ENCODE results near the gene RAD50.
"Not testable (repeated sequence)": the region's sequence is repeated elsewhere in the genome, so short reads cannot be mapped to it uniquely, and the experiment has no call there.

Gene RAD50

GRCh38 chr5:132691755-132692631 is 135.2 kb downstream of the RAD50 start:
- not testable (repeated sequence) for H3K27me3 ChIP-seq (ENCODE audit: control insufficient read depth in 5 of 5, insufficient read depth in 4 of 5, low read length in 5 of 5); H3K4me1 ChIP-seq (ENCODE audit: control insufficient read depth in 5 of 5, insufficient read depth in 5 of 5, low read length in 5 of 5); H3K36me3 ChIP-seq (ENCODE audit: control insufficient read depth in 5 of 5, insufficient read depth in 5 of 5, low read length in 5 of 5); H3K4me3 ChIP-seq (ENCODE audit: low read depth in 1 of 5, low read length in 5 of 5); H3K9ac ChIP-seq (ENCODE audit: low read length in 5 of 5); H3K27ac ChIP-seq (ENCODE audit: low read depth, low read length); H3K9me3 ChIP-seq (ENCODE audit: control insufficient read depth in 5 of 5, low read length in 5 of 5)

GRCh38 chr5:132692632-132692967 is 135.8 kb downstream of the RAD50 start:
- Histone ChIP-seq H3K9ac (ENCODE audit: low read length in 5 of 5) (no peak overlapping the region), H3K4me3 (ENCODE audit: low read depth in 1 of 5, low read length in 5 of 5) (no peak overlapping the region), H3K27ac (ENCODE audit: low read depth, low read length) (no peak overlapping the region), H3K9me3 (ENCODE audit: control insufficient read depth in 5 of 5, low read length in 5 of 5) (no peaks in the 10 kb centered on the region), H3K36me3 (ENCODE audit: control insufficient read depth in 5 of 5, insufficient read depth in 5 of 5, low read length in 5 of 5) (peaks cover 0 to 4% (median 4%) of the 10 kb centered on the region in 5 donors), H3K27me3 (ENCODE audit: control insufficient read depth in 5 of 5, insufficient read depth in 4 of 5, low read length in 5 of 5) (no peaks in the 10 kb centered on the region), H3K4me1 (ENCODE audit: control insufficient read depth in 5 of 5, insufficient read depth in 5 of 5, low read length in 5 of 5) (no peaks in the 10 kb centered on the region)
